ENCODE measurements around the gene SCGB1D2.
"Not testable (repeated sequence)": the region's sequence is repeated elsewhere in the genome, so short reads cannot be mapped to it uniquely, and the experiment has no call there.

The SCGB1D2 gene, protein sequence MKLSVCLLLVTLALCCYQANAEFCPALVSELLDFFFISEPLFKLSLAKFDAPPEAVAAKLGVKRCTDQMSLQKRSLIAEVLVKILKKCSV

DNA sequence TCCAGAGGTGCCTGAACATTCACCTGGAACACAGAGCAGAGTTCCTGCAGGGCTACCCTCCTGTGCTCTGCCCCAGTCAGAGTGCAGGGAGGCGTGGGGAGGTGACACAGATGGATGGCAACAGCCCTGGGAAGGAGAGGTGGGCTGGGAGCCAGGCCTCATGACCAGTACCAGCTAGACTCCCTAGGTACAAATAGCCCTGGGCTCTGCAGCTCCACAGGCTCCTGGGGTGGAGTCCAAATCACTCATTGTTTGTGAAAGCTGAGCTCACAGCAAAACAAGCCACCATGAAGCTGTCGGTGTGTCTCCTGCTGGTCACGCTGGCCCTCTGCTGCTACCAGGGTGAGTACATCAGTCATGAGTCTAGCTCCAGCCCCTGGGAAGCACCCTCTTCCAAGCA is at the start of gene SCGB1D2:
TSS of gene SCGB1D2 (plus strand) at position 219 of the 400 bp plus-strand sequence. CDS start at position 288, 69 bp downstream.
- no peak for DNase-seq (ENCODE audit: low read depth)

DNA sequence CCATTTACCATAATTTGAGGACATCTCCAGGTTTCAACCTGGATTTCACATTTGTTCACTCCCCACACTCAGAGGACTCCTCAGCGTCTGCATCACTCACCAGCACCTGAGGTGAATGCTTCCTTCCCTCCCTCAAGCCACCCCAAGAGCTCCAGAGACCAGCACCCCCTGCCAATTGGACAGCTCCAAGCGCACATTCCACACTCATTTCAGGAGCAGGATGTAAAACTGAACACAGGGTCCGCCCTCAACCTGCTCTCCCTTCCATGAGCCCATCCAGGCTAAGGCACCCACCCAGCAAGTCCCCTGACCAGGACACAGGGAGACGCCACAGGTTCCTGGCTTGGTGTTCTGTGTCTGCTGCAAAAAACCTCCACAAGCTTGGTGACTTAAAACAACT is 48.1 kb upstream of the SCGB1D2 start:
- no peak for DNase-seq (ENCODE audit: low read depth)

DNA sequence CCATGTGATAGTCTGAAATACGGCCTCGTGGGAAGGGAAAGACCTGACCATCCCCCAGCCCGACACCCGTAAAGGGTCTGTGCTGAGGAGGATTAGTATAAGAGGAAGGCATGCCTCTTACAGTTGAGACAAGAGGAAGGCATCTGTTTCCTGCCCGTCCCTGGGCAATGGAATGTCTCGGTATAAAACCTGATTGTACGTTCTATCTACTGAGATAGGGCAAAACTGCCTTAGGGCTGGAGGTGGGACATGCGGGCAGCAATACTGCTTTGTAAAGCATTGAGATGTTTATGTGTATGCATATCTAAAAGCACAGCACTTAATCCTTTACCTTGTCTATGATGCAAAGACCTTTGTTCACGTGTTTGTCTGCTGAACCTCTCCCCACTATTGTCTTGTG is 47.0 kb upstream of the SCGB1D2 start:
- DNase-seq (ENCODE audit: low read depth) = not testable (repeated sequence)

DNA sequence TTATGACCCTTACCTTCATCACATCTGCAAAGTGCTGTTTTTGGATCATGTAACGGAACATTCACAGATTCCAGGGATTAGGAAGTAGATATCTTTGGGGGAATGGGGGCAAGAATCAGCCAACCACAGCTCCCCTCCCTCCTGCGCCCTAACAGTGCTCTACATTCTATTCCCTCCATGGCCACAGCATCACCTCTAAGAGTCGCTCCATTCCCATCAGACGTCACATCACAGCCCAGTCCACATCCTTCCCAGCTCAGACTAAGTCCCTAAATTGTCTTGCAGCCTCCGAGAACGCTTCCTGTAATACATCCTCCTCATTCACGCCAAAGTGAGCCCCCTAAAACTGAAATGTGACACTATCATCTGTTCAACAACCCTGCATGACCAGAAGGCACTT is 46.1 kb upstream of the SCGB1D2 start:
- DNase-seq (ENCODE audit: low read depth) = no peak

DNA sequence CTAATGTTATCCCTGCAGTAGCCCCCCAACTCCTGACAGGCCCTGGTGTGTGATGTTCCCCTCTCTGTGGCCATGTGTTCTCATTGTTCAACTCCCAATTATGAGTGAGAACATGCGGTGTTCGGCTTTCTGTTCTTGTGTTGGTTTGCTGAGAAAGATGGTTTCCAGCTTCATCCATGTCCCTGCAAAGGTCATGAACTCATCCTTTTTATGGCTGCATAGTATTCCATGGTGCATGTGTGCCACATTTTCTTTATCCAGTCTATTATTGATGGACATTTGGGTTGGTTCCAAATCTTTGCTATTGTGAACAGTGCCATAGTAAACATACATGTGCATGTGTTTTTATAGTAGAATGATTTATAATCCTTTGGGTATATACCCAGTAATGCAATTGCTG is 44.6 kb upstream of the SCGB1D2 start:
- DNase-seq (ENCODE audit: low read depth) = not testable (repeated sequence)

DNA sequence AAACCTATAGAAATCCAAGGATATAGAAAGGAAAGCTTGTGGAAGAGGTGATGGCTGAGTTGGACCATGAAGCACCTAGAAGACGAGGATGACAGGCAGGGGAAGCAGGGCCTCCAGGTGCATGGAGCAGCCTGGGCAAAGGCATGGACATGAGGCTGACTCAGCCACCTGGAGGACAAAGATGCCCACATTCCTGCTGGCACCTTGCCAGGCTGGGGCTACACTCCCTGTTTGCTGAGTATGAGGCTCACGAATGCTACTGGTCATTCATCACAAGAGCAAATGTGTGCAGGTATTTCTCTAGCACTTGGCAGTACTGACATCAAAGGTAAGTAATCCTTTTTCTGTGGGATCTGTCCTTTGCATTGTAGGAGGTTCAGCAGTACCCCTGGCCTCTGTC is 40.7 kb upstream of the SCGB1D2 start:
- DNase-seq (ENCODE audit: low read depth) = no peak

DNA sequence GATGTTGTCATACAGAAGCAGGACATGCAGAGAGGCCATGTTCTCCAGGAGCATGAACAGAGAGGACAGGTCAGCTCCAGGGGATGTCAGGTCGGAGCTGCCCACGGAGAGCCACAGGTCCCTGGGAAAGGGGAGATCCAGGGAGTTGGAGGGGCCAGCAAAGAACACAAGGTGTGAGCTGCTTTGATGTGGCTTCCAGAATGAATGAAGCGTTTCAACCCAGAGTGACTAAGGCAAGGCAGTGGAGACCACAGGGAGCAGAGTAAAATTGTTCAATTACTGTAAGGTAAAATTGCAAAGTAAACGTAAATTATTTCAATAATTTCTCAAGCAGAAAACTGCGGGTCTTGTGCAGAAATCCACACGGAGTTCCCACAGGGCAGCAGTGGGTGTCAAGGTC is 39.1 kb upstream of the SCGB1D2 start:
- no peak for DNase-seq (ENCODE audit: low read depth)

DNA sequence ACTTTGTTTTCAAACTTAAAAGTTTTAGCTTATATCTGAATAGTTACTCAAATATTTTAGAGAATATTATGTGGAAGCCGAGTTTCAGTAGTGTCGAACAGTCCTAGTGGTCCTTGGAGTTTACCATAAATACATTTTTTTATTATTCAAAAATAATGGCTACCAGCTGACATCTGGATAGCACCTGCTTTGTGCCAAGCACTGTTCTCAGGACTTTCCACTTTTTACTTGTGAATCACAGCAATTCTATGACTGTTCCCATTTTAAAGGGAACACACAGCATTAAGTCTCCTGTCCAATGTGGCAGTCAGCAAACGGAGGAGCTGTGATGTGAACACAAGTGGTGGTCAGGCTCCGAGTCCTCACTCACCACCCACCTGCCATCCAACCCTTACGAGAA is 37.6 kb upstream of the SCGB1D2 start:
- no peak for DNase-seq (ENCODE audit: low read depth)

DNA sequence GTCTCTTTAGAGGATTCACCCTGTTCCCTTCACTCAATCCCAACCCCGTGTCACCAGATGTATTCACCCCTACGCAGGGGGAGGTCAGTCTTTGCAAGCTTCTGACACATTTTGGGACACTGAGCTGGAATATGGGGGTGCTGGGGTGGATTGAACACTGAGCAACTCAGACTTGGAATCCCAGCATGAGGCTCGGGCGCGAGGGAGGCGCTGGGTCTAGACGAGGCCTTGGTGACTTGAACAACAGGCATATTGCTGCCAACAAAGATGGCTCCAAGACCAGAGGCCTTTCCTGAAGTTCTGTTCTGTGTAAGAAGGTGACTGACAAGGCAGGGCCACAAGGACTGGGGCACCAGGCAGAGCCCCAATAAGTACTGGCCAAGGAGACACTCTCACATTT is 36.6 kb upstream of the SCGB1D2 start:
- no peak for DNase-seq (ENCODE audit: low read depth)

DNA sequence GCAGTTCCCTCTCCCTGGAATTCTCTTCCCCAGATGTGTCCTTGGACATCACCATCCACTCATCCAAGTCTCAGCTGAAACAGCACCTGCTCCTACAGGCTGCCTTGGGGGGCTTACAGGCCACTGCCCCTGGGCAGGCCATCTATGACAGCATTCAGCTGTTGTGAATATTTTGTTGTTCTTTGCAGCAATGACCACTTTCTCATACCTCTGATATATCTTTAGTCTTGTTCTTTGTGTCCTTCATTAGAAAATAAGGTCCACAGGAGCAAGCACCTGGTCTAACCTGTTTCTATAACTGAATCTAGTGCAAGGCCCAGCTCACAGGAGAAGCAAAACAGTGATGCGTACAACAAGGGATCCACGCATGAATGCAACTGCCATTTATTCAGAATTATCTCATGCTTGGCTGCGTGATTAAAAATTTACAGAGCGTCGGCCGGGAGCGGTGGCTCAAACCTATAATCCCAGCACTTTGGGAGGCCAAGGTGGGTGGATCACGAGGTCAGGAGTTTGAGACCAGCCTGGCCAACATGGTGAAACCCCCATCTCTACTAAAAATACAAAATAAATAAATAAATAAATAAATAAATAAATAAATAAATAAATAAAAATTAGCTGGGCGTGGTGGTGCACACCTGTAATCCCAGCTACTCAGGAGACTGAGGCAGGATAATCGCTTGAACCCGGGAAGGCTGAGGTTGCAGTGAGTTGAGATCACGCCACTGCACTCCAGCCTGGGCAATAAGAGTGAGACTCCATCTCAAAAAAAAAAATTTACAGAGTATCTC is 35.6 kb upstream of the SCGB1D2 start:
- DNase-seq (ENCODE audit: low read depth) = not testable (repeated sequence)

DNA sequence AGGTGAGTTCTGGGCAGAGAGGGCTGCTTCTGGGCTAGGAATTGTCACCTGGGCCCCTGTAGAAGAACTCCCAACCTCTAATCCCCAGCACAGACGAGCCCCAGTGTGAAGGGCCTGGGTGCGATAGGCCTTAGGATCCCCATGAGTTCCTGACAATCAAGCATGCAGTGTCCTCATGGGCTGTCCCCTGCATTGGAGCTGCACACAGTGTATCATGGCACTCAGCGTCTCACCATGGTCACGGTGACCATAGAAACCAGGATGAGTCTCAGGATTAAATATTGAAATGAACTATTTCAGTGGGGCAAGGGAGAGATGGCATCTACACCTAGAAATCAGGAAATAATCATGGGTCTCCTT is 33.3 kb upstream of the SCGB1D2 start:
- no peak for DNase-seq (ENCODE audit: low read depth)

DNA sequence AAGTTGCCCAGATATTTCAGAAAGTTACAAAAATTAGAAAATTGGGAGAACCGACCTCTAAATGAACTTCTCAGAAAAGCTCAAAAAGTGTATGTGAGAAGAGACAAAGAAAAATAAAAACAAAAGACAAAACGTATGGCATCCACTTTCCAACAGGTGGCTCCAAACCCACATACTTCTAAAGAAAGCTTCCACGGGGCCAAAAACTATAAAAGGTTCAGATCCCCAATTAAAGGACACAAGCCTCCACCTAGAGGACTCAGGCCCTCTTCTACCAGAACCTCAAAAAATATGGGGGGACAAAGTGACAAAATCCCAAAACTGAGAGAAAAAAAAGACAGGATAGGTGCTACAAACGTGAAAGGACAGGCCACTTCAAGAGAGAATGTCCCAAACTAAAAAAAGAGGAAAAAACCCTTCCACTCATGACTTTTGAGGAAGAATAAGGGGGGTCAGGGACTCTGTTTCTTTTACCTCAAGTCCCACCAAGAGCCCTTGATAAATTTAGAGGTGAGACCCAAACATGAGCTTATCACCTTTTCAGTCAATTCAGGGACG is 24.8 kb upstream of the SCGB1D2 start:
- no peak for DNase-seq (ENCODE audit: low read depth)

DNA sequence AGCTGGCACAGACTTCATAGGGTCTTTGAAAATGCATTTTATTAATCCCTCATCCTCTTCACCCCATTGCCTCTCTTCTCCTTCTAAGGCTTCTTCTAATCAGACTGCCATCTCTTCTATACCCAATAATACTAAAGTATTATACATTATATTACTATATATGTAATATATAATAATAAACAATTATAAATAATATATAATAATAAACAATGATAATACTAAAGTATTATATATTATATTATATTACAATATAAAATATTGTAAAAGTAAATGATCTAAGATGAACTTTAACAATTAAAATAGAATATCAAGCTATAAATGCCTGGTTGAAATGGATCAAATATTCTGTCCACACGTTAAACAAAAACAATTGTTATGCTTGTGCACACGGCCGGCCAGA is 20.5 kb upstream of the SCGB1D2 start:
- no peak for DNase-seq (ENCODE audit: low read depth)

DNA sequence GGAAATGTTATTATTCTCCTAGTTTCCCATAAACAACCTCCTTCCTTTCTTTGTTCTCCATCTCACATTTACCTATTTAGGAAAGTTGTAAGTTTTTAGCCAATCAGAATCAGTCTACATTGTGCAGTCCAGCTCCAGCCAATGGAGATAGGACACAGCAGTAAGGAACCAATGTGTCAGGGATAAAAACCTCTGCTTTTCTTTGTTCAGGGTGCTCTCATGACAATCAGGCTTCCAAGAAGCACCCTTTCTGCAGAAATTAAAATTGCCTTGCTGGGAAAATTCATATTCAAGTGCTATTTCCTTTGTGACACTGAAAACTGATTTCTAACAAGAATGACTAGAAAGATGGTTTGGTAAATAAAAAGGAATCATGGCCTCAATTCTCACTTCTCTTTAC is 18.9 kb upstream of the SCGB1D2 start:
- no peak for DNase-seq (ENCODE audit: low read depth)

DNA sequence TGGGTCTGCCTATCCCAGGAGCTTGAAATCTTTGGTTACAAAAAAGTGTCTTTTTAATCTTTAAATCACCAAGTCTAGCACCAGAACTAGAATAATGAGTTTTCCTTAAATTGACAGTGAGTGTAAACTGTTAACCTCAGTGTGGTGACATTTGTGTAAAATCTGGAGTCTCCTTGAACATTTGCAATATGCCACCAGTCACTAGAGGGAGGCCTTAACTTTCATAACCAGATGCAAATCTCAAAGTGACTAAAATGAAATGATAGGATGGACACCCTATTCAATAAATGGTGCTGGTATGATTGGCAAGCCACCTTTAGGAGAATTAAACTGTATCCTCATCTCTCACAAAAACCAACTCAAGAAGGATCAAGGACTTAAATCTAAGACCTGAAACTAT is 8.3 kb upstream of the SCGB1D2 start:
- no peak for DNase-seq (ENCODE audit: low read depth)

DNA sequence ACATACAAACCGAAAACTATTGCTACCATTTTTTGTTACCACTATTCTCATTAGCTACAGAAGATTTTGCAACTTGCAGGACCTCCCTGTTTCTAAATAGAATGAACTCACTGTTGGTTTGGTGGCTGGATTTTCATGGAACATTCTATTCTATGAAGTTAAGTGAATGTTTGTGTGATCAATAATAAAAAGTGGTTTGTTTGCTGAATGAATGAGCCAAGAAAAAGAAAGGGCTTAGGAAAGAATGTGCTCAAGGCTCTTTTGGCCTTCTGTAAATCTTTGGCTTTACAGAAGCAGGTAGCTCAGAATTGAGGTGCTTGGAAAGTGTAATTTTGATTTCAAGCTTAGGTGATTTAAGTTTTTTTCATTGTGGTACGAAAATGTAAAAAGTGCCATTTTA is 5.9 kb upstream of the SCGB1D2 start:
- DNase-seq (ENCODE audit: low read depth) = no peak

DNA sequence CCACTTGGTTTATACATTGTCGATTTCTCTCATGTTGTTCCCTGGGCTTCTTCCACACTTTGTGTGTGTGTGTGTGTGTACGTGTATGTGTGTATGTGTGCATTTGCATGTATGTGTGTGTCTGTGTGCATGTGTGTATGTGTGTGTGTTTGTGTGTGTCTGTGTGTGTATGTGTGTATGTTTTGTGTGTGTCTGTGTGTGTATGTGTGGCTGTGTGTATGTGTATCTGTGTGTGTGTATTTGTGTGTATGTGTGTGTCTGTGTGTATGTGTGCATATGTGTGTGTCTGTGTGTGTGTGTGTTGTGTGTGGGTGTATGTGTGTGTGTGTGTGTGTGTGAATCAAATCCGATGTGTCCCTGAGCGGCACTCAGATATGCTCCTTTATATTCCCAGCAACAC is 4.5 kb upstream of the SCGB1D2 start:
- DNase-seq (ENCODE audit: low read depth) = no peak

DNA sequence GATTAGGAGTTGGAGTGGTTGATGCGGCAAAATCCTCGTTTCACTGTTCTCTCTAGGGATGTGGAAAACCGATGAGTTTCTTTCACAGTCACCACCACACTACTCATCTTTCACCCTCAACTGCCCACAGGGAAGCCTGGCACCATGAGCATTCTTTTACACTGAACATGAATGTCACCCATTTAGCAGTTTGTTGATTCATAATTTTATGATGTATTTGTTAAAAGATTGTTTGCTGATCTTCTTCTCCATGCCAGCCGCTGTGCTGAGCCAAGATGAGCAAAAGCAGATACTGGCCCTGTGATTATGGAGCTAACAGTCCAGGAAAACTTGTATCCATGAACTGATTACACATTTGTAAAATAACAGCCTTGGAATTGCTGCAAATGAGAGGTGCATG is 3.9 kb upstream of the SCGB1D2 start:
- no peak for DNase-seq (ENCODE audit: low read depth)

DNA sequence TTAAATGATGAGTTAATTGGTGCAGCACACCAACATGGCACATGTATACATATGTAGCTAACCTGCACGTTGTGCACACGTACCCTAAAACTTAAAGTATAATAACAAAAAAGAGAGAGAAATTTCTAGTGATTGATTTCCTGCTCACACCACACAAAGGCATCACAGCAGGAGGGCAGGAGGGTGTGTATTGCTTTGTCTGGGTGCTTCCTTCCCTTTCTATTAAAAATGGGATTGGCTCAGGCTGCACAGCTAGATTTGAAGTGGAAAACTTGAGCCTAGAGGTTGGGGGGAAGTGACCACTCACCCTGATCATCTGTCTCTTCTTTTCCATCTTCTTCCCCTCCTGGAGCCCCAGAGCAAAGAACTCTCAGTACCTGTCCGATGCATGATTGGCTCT is 944 bp upstream of the SCGB1D2 start:
- no peak for DNase-seq (ENCODE audit: low read depth)

DNA sequence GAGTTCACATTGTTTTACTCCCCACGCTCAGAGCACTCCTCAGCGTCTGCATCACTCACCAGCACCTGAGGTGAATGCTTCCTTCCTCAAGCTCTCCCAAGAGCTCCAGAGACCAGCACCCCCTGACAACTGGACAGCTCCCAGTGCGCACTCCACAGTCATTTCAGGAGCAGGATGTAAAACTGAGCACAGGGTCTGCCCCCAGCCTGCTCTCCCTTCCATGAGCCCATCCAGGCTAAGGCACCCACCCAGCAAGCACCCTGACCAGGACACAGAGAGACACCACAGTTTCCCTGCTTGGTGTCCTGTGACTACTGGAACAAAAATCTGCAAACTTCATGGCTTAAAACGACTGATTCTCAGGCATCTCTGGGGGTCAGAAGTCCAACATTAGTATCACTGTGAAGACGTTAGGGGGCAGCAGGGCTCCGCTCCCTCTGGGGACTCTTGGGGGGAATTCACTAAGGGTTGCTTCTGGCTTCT is 3.3 kb downstream of the SCGB1D2 start:
- no peak for DNase-seq (ENCODE audit: low read depth)

DNA sequence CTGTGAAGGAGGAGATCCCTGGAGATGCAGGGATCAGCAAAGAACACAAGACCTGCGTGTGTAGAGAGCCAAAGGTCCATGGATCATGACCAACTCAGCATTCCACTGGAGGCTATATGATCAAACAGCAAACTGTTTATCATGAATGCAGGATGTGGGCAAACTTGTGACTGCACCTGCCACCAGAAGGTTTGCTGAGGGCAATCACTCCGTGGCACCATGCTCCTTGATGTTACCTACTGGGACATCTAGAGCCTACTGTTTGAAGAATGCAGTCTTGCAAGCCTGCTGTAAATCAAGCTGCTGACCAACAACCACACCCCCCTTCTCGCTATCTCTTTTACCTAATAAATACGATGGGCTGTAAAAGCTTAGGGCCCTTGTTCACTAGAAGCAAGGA is 9.7 kb downstream of the SCGB1D2 start:
- no peak for DNase-seq (ENCODE audit: low read depth)

DNA sequence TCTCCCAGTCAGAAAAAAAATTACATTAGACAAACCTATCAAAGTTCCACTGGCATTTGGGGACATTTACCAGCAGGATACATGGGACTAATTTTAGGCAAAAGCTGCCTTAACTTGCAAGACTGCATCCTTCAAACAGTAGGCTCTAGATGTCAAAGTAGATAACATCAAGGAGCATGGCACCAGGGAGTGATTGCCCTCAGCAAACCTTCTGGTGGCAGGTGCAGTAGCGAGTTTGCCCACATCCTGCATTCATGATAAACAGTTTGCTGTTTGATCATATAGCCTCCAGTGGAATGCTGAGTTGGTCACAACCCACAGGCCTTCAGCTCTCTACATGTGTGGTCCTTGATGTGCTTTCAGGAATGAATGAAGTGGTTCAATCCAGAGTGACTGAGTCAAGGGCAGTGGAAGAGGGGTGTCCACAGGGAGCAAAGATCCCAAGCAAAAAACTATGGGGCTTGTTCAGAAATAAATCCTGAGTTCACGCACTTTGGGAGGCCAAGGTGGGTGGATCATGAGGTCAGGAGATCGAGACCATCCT is 12.0 kb downstream of the SCGB1D2 start:
- DNase-seq (ENCODE audit: low read depth) = no peak

DNA sequence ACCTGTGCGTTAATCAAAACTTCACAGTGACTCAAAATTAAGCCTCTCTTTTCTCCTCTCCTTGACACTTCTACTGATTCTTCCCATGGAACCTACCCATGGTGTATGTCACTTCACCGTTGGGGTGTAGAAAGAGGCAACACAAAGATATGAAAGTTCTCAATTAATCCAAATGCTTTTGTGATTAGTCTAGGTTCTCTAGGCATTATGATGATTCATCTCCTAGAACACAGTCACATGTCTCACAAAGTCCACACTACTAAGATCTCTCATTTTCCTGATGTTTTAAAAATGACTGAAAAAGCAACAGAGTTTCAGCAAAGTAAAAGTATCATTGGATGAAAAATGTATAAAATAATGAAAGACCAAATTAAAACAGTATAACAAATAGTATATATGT is 14.2 kb downstream of the SCGB1D2 start:
- DNase-seq (ENCODE audit: low read depth) = no peak
